Upper lobe of left lung (tissue), 4 donors: ENCODE data around the gene HOXC11.

ENCODE experiments used
- EP300 ChIP-seq, 4 donors: sonication (generic); formaldehyde crosslinking; IDR thresholded peaks; one replicate each; pipeline ENCODE4 v1.5.1; 2017; ENCODE audit warnings: antibody characterized with exemption in 4 of 4, control low read depth in 2 of 4
- POLR2A ChIP-seq, 4 donors: fragments of 450-650 bp; IDR thresholded peaks; one replicate each; pipeline ENCODE4 v1.5.1; 2016 to 2017; ENCODE audit warnings: antibody characterized with exemption in 4 of 4, mild to moderate bottlenecking in 2 of 4
- POLR2AphosphoS5 ChIP-seq, 2 donors: sonication (generic); formaldehyde crosslinking; IDR thresholded peaks; one replicate each; pipeline ENCODE4 v1.5.1; 2017; ENCODE audit warnings: antibody characterized with exemption in 2 of 2
- TF ChIP-seq, protein P1 (sequence below), 6 experiments: fragments of 450-650 bp in 4 of 6; fragments of 200-600 bp in 2 of 6; sonication (generic) in 2 of 6; IDR thresholded peaks; one replicate each; pipeline ENCODE4 v1.5.1; 2016 to 2019; ENCODE audit warnings: antibody characterized with exemption in 6 of 6

DNA sequence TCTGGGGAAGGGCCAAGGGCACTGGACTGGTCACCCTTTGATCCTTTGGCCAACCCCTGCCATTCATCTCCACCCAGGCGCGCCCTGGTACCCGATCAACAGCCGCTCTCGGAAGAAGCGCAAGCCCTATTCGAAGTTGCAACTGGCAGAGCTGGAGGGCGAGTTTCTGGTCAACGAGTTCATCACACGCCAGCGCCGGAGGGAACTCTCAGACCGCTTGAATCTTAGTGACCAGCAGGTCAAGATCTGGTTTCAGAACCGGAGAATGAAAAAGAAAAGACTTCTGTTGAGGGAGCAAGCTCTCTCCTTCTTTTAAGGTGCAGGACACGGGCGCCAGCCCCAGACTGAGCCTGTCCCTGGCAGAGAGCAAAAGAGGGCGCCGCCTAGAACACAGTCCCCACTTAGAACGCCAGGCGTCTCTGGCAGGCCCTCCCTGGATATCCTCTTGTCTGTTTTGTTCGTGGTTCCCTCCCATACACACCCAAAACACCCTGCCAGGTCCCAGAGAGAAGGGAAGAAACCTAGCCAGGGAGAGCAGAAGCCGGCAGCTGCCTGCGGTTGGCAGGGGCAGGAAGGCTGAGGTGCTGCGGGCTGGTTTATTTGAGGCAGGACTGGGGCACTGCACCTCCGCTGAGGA, 16.6 kb upstream of the HOXC11 start:
- TF ChIP-seq, protein P1, sequence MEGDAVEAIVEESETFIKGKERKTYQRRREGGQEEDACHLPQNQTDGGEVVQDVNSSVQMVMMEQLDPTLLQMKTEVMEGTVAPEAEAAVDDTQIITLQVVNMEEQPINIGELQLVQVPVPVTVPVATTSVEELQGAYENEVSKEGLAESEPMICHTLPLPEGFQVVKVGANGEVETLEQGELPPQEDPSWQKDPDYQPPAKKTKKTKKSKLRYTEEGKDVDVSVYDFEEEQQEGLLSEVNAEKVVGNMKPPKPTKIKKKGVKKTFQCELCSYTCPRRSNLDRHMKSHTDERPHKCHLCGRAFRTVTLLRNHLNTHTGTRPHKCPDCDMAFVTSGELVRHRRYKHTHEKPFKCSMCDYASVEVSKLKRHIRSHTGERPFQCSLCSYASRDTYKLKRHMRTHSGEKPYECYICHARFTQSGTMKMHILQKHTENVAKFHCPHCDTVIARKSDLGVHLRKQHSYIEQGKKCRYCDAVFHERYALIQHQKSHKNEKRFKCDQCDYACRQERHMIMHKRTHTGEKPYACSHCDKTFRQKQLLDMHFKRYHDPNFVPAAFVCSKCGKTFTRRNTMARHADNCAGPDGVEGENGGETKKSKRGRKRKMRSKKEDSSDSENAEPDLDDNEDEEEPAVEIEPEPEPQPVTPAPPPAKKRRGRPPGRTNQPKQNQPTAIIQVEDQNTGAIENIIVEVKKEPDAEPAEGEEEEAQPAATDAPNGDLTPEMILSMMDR (IDR thresholded peaks at IDR 0.05) = no peak
- TF ChIP-seq POLR2A (IDR thresholded peaks at IDR 0.05) (no peak), POLR2AphosphoS5 (IDR thresholded peaks at IDR 0.05) (no peak), EP300 (IDR thresholded peaks at IDR 0.05) (no peak)
